ENCODE data around the gene AASDH. TPM values are rescaled to one million over a fixed set of nuclear protein-coding genes. Genes with fewer than 3 reads are reported as not detected.

The AASDH gene
- total RNA-seq, 1 donor from 2014 or later, result 11.0 TPM

- no peak for TF ChIP-seq CTCF (conservative IDR thresholded peaks at IDR 0.05; ENCODE audit: low read depth, low read length)
- no peak overlapping the region for H3K4me3 ChIP-seq (ENCODE audit: low read depth, low read length)
- DNase-seq (ENCODE audit: low read depth), result no peak
Observed at GRCh38 chr4:56389558-56389957, 2.3 kb upstream of the AASDH start.

GRCh38 chr4:56388306-56388705, 1.0 kb upstream of the AASDH start:
- no peak for DNase-seq (ENCODE audit: low read depth)
- no peak for TF ChIP-seq CTCF (conservative IDR thresholded peaks at IDR 0.05; ENCODE audit: low read depth, low read length)
- H3K4me3 ChIP-seq (ENCODE audit: low read depth, low read length), result peak overlapping the region; percentile 88

- no peak for TF ChIP-seq CTCF (conservative IDR thresholded peaks at IDR 0.05; ENCODE audit: low read depth, low read length)
- DNase-seq (ENCODE audit: low read depth), result no peak
- H3K4me3 ChIP-seq (ENCODE audit: low read depth, low read length), result peak overlapping the region; percentile 49
Observed at GRCh38 chr4:56386091-56386490, 1.2 kb downstream of the AASDH start.

- DNase-seq (ENCODE audit: low read depth), result no peak
- no peak for TF ChIP-seq CTCF (conservative IDR thresholded peaks at IDR 0.05; ENCODE audit: low read depth, low read length)
- no peak overlapping the region for H3K4me3 ChIP-seq (ENCODE audit: low read depth, low read length)
Observed at GRCh38 chr4:56375458-56375857, 11.8 kb downstream of the AASDH start.

GRCh38 chr4:56374956-56375355, 12.3 kb downstream of the AASDH start:
- TF ChIP-seq CTCF (conservative IDR thresholded peaks at IDR 0.05; ENCODE audit: low read depth, low read length), result no peak
- H3K4me3 ChIP-seq (ENCODE audit: low read depth, low read length), result no peak overlapping the region

GRCh38 chr4:56372774-56373173, 14.5 kb downstream of the AASDH start:
- no peak for TF ChIP-seq CTCF (conservative IDR thresholded peaks at IDR 0.05; ENCODE audit: low read depth, low read length)
- peak; percentile 20 for DNase-seq (ENCODE audit: low read depth)

More at GRCh38 chr4:56374956-56375355, 12.3 kb downstream of the AASDH start:
- no peak for DNase-seq (ENCODE audit: low read depth)

GRCh38 chr4:56371426-56372220, 15.7 kb downstream of the AASDH start:
- no peak overlapping the region for H3K4me3 ChIP-seq (ENCODE audit: low read depth, low read length)
- TF ChIP-seq CTCF (conservative IDR thresholded peaks at IDR 0.05; ENCODE audit: low read depth, low read length), result no peak
- DNase-seq (ENCODE audit: low read depth), result no peak

More at GRCh38 chr4:56372774-56373173, 14.5 kb downstream of the AASDH start:
- no peak overlapping the region for H3K4me3 ChIP-seq (ENCODE audit: low read depth, low read length)
